Measurements from ENCODE around the gene SMIM5. TPM values are rescaled to one million over a fixed set of nuclear protein-coding genes. Genes with fewer than 3 reads are reported as not detected.

SMIM5 gene
- total RNA-seq, 1 experiment from 2014 or later = 0.24 TPM

- H3K79me2 ChIP-seq (ENCODE audit: insufficient read depth, low read length) = peaks cover 17% of the 10 kb centered on the region; the same call in 1 of the 2 replicates
Observed at GRCh38 chr17:75665981-75666380, 32.7 kb downstream of the SMIM5 start.

More at GRCh38 chr17:75665981-75666380, 32.7 kb downstream of the SMIM5 start:
- DNase-seq = no peak
- H3K4me2 ChIP-seq (ENCODE audit: insufficient read depth, insufficient read length, low read length) = peak overlapping the region; percentile 78
- H3K4me1 ChIP-seq (ENCODE audit: insufficient read depth, low read length) = no peaks in the 10 kb centered on the region
- no peak overlapping the region for H3K4ac ChIP-seq (ENCODE audit: low read depth, low read length)
- H3K23me2 ChIP-seq (ENCODE audit: insufficient read length, low read depth, low read length, poor library complexity, severe bottlenecking) = peaks cover 4% of the 10 kb centered on the region
- no peak overlapping the region for H4K8ac ChIP-seq (replicated peaks; ENCODE audit: insufficient read length, low read depth, low read length)
- H3K36me3 Mint-ChIP-seq (ENCODE audit: insufficient read depth in 1 of 3, low read depth in 3 of 3) = peaks cover 16 to 43% (median 42%) of the 10 kb centered on the region in 3 experiments; a peak in 6 of 7 replicates
- no peaks in the 10 kb centered on the region for H3K27me3 Mint-ChIP-seq (ENCODE audit: low read depth)
- peak overlapping the region; percentile 61 for H3K9ac ChIP-seq (ENCODE audit: extremely low read depth, insufficient read length, low read length)
- H3K23ac ChIP-seq (ENCODE audit: insufficient read length, low read depth, low read length) = no peak overlapping the region
- H2AK5ac ChIP-seq (ENCODE audit: insufficient read length, low read length) = no peak overlapping the region
- no peaks in the 10 kb centered on the region for H3K27me3 ChIP-seq (ENCODE audit: insufficient read depth, low read length)
- no peak overlapping the region for H2BK20ac ChIP-seq (ENCODE audit: low read depth, low read length, poor library complexity, severe bottlenecking)
- no peak overlapping the region for H3K27ac ChIP-seq (ENCODE audit: insufficient read length, low read depth, low read length)
- no peak overlapping the region for H2BK120ac ChIP-seq (ENCODE audit: low read depth, low read length, poor library complexity, severe bottlenecking)
- no peak overlapping the region for H2BK12ac ChIP-seq (ENCODE audit: insufficient read length, low read depth, low read length)
- no CpG with 5 or more reads among the region's 10 CpGs for WGBS (ENCODE audit: extremely low coverage, insufficient read length, low lambda C conversion rate)
- no peak for TF ChIP-seq CTCF (conservative IDR thresholded peaks at IDR 0.05)
- peak overlapping the region in 1 of 2 experiments; percentile 74; a peak in 2 of 5 replicates for H3K4me3 Mint-ChIP-seq
- no peak overlapping the region for H3K18ac ChIP-seq (ENCODE audit: insufficient read length, low read depth, low read length)
- no peak overlapping the region for H3K14ac ChIP-seq (ENCODE audit: insufficient read depth, low read length)
- no peaks in the 10 kb centered on the region for H3K9me3 Mint-ChIP-seq
- no peak overlapping the region for H4K91ac ChIP-seq (ENCODE audit: insufficient read length, low read depth, low read length)
- peaks cover 8 to 9% of the 10 kb centered on the region in 2 experiments for H3K4me1 Mint-ChIP-seq
- H2BK15ac ChIP-seq (ENCODE audit: low read depth, low read length) = no peak overlapping the region
- no peak overlapping the region for H3K56ac ChIP-seq (ENCODE audit: insufficient read length, low read depth, low read length)
- no peaks in the 10 kb centered on the region for H4K20me1 ChIP-seq (ENCODE audit: control insufficient read depth, insufficient read depth, insufficient read length)
- no peak overlapping the region for H2AFZ ChIP-seq (ENCODE audit: low read length)
- H3T11ph ChIP-seq (ENCODE audit: low read length) = no peak overlapping the region
- H3K79me1 ChIP-seq (ENCODE audit: insufficient read depth, low read depth, low read length, poor library complexity, severe bottlenecking) = peaks cover 3% of the 10 kb centered on the region
- H3K9me3 ChIP-seq (ENCODE audit: control insufficient read depth, low read depth, low read length) = no peaks in the 10 kb centered on the region
- H2BK5ac ChIP-seq (ENCODE audit: insufficient read length, low read length) = no peak overlapping the region
- H3K27ac Mint-ChIP-seq = no peak overlapping the region; a peak in 1 of 7 replicates
- H4K5ac ChIP-seq (ENCODE audit: insufficient read length, low read depth, low read length) = no peak overlapping the region

Measured in H9 (cell line).